ENCODE data around the gene URB2. TPM values are rescaled to one million over a fixed set of nuclear protein-coding genes. Genes with fewer than 3 reads are reported as not detected.

URB2 gene
- total and polyA plus RNA-seq, 2 of the 13 experiments (the other 11 are each of a cell fraction or from before 2014, with no cell fraction given), result 4.0 to 17.6 TPM

- Histone ChIP-seq H3K4me1 (ENCODE audit: insufficient read depth, low read length) (no peaks in the 10 kb centered on the region; the same call in 1 of the 2 replicates), H3K79me2 (ENCODE audit: insufficient read depth, low read length) (no peaks in the 10 kb centered on the region), H3K4me3 (replicated peaks in 1 of 3; ENCODE audit: insufficient read depth in 1 of 3, low read depth in 2 of 3, low read length in 3 of 3) (no peak overlapping the region), H3K36me3 (replicated peaks in 1 of 2; ENCODE audit: control insufficient read depth in 1 of 2, insufficient read depth in 2 of 2, low read length in 2 of 2) (no peaks in the 10 kb centered on the region), H4K20me1 (ENCODE audit: insufficient read depth, low read length) (no peaks in the 10 kb centered on the region), H3K27ac (ENCODE audit: extremely low read length, insufficient read depth, low read length) (no peak overlapping the region), H3K27me3 (ENCODE audit: control insufficient read depth in 1 of 2, insufficient read depth in 2 of 2, low read length in 2 of 2) (no peaks in the 10 kb centered on the region), H3K4me2 (ENCODE audit: low read depth, low read length) (no peak overlapping the region), H3K9me3 (ENCODE audit: low read length) (no peaks in the 10 kb centered on the region), H3K9ac (ENCODE audit: insufficient read depth, low read depth, low read length) (no peak overlapping the region), H2AFZ (ENCODE audit: low read length) (no peak overlapping the region)
- intact Hi-C loops (cut with micrococcal nuclease; ENCODE audit: unreplicated experiment), result no loop called here
- DNase-seq (ENCODE audit: low spot score) (no peak), ATAC-seq (no peak), FAIRE-seq (no peak)
- no TSS peak for BruUV-seq (replicated peaks)
- no peak for TF ChIP-seq RARG (CRISPR knock-in tag; IDR thresholded peaks at IDR 0.05; ENCODE audit: low read depth)
- no peak for TF ChIP-seq SNAPC2 (CRISPR knock-in tag; IDR thresholded peaks at IDR 0.05)
- no peak for TF ChIP-seq NR2F6 (IDR thresholded peaks at IDR 0.05)
- TF ChIP-seq NR2F6 (CRISPR knock-in tag; IDR thresholded peaks at IDR 0.05), result no peak
- TF ChIP-seq TEAD2 (CRISPR knock-in tag; IDR thresholded peaks at IDR 0.05), result no peak
- TF ChIP-seq ZNF234 (CRISPR knock-in tag; conservative IDR thresholded peaks at IDR 0.05), result no peak
- no peak for TF ChIP-seq ZFP1 (CRISPR knock-in tag; IDR thresholded peaks at IDR 0.05)
- no peak for TF ChIP-seq KLF13 (CRISPR knock-in tag; IDR thresholded peaks at IDR 0.05)
- TF ChIP-seq ZNF12 (CRISPR knock-in tag; IDR thresholded peaks at IDR 0.05), result no peak
- WGBS (ENCODE audit: low lambda C conversion rate), result 71% methylated on average over 2 of the region's 2 CpGs
- ChIA-PET POLR2A (no interaction called here), CTCF (ENCODE audit: low intra/inter-chr PET ratio, low total read pairs) (no interaction called here)
- in situ Hi-C loops (cut with HindIII; ENCODE audit: extremely low pct_ligation_motif_present, low pct_unique_long_range_greater_than_20kb), result no loop called here
Measured at GRCh38 chr1:229672246-229672645, 46.2 kb downstream of the URB2 start.

GRCh38 chr1:229674042-229674441 lies 48.0 kb downstream of the URB2 start:
- H3K4me3 ChIP-seq (replicated peaks in 1 of 3; ENCODE audit: insufficient read depth in 1 of 3, low read depth in 2 of 3, low read length in 3 of 3), result no peak overlapping the region
- no peaks in the 10 kb centered on the region for H4K20me1 ChIP-seq (ENCODE audit: insufficient read depth, low read length)
- CTCF ChIA-PET (ENCODE audit: low intra/inter-chr PET ratio, low total read pairs), result no interaction called here
- no peaks in the 10 kb centered on the region for H3K4me1 ChIP-seq (ENCODE audit: insufficient read depth, low read length)
- H3K27ac ChIP-seq (ENCODE audit: extremely low read length, insufficient read depth, low read length), result no peak overlapping the region
- intact Hi-C loops (cut with micrococcal nuclease; ENCODE audit: unreplicated experiment), result no loop called here
- POLR2A ChIA-PET, result no interaction called here
- H3K36me3 ChIP-seq (replicated peaks in 1 of 2; ENCODE audit: control insufficient read depth in 1 of 2, insufficient read depth in 2 of 2, low read length in 2 of 2), result no peaks in the 10 kb centered on the region
- in situ Hi-C loops (cut with HindIII; ENCODE audit: extremely low pct_ligation_motif_present, low pct_unique_long_range_greater_than_20kb), result no loop called here
- H3K79me2 ChIP-seq (ENCODE audit: insufficient read depth, low read length), result no peaks in the 10 kb centered on the region
- H3K4me2 ChIP-seq (ENCODE audit: low read depth, low read length), result no peak overlapping the region
- WGBS (ENCODE audit: low lambda C conversion rate), result 29% methylated on average over 1 of the region's 5 CpGs
- H2AFZ ChIP-seq (ENCODE audit: low read length), result no peak overlapping the region
- no TSS peak for BruUV-seq (replicated peaks)
- DNase-seq (ENCODE audit: low spot score) (no peak), ATAC-seq (no peak), FAIRE-seq (no peak)
- no peaks in the 10 kb centered on the region for H3K27me3 ChIP-seq (ENCODE audit: control insufficient read depth in 1 of 2, insufficient read depth in 2 of 2, low read length in 2 of 2)
- no peaks in the 10 kb centered on the region for H3K9me3 ChIP-seq (ENCODE audit: low read length)
- no peak overlapping the region for H3K9ac ChIP-seq (ENCODE audit: insufficient read depth, low read depth, low read length)
- TF ChIP-seq SPEN (CRISPR knock-in tag; IDR thresholded peaks at IDR 0.05; ENCODE audit: low read depth) (no peak), XBP1 (CRISPR knock-in tag; IDR thresholded peaks at IDR 0.05) (no peak), RERE (CRISPR knock-in tag; IDR thresholded peaks at IDR 0.05; ENCODE audit: low read depth) (no peak), CHD4 (IDR thresholded peaks at IDR 0.05; ENCODE audit: borderline replicate concordance, low read length) (no peak), HOXA5 (CRISPR knock-in tag; IDR thresholded peaks at IDR 0.05) (no peak), EP300 (IDR thresholded peaks at IDR 0.05; ENCODE audit: low read depth in 2 of 2, low read length in 2 of 2) (no peak), EP300 (CRISPR knock-in tag; IDR thresholded peaks at IDR 0.05; ENCODE audit: borderline replicate concordance) (no peak)
